ENCODE measurements around the gene GPR26.

GPR26 gene

DNA sequence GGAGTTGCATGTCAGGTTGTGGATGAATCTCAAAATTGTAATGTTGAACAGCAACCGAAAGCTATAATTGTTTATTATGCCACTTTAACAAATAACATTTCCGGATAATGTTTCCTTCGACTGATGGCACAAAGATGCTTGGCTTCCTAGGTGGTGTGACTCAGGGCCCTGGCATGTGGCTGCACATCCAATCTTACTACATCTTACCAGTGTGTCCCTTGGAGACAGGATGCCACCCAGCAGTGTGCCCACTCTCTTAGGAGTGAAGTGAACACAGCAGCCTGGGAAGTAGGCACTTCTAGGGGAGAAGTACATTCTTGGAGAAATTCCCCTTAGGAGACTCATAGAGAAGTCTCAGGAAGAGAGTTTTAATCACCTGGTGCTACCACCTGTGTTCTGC lies 33.0 kb upstream of the GPR26 start:
- no peak for DNase-seq (ENCODE audit: insufficient read length, low spot score)
- no peak for FAIRE-seq
- TF ChIP-seq POLR2AphosphoS5 (IDR thresholded peaks at IDR 0.05; ENCODE audit: low read depth, low read length) (no peak), POU2F2 (IDR thresholded peaks at IDR 0.05; ENCODE audit: low read depth, low read length) (no peak), SPI1 (IDR thresholded peaks at IDR 0.05; ENCODE audit: low read depth, low read length) (no peak), POLR2A (IDR thresholded peaks at IDR 0.05; ENCODE audit: low read depth, low read length) (no peak), PAX5 (IDR thresholded peaks at IDR 0.05; ENCODE audit: insufficient read depth, low read length, severe bottlenecking) (no peak)

DNA sequence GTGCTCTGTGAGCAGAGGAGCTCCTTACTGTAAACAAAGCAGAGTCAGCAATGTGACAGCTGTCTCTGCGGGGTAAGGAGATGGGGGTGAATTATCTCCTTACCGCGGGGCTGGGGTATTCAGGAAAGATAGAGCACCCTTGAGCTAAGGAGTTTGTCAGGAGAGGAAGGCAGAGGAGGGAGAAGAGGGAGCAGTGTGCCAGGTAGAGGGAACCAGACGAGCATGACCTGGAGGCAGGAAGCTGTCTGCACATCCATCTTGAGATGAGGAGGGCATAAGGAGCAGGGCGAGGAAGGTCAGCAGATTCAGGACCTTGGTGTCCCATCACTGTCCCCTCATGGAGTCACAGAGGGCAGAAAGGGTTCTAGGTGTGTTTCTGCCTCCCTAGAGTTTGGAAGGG lies 32.5 kb upstream of the GPR26 start:
- no peak for FAIRE-seq
- TF ChIP-seq POLR2AphosphoS5 (IDR thresholded peaks at IDR 0.05; ENCODE audit: low read depth, low read length) (no peak), TAF1 (IDR thresholded peaks at IDR 0.05; ENCODE audit: low read depth, low read length) (no peak), POLR2A (IDR thresholded peaks at IDR 0.05; ENCODE audit: low read depth, low read length) (no peak), PAX5 (IDR thresholded peaks at IDR 0.05; ENCODE audit: insufficient read depth, low read length, severe bottlenecking) (no peak), POU2F2 (IDR thresholded peaks at IDR 0.05; ENCODE audit: low read depth, low read length) (no peak)
- no peak for DNase-seq (ENCODE audit: insufficient read length, low spot score)

DNA sequence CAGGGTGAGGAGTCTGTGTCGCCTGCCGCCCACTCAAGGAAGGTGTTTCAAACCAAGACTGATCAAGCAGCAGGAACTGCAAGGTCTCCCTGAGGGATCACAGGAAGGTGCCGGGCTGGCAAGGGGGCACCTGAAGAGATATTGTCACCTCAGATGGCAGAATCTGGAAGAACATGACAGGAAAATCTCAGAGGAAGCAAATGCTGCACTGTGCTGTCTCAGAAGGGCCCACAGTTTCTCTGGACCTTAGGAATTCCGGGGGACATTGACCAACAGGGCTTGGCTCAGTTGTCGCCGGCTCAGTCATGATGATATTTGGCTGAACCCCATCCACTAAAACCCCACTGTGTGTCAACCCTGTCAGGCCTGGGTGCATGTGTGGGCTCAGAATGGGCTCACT lies 31.9 kb upstream of the GPR26 start:
- TF ChIP-seq POLR2A (IDR thresholded peaks at IDR 0.05; ENCODE audit: low read depth, low read length) (no peak), SPI1 (IDR thresholded peaks at IDR 0.05; ENCODE audit: low read depth, low read length) (no peak), PAX5 (IDR thresholded peaks at IDR 0.05; ENCODE audit: insufficient read depth, low read length, severe bottlenecking) (no peak), TAF1 (IDR thresholded peaks at IDR 0.05; ENCODE audit: low read depth, low read length) (no peak), POLR2AphosphoS5 (IDR thresholded peaks at IDR 0.05; ENCODE audit: low read depth, low read length) (no peak), POU2F2 (IDR thresholded peaks at IDR 0.05; ENCODE audit: low read depth, low read length) (no peak)
- FAIRE-seq: no peak
- DNase-seq (ENCODE audit: insufficient read length, low spot score): no peak

DNA sequence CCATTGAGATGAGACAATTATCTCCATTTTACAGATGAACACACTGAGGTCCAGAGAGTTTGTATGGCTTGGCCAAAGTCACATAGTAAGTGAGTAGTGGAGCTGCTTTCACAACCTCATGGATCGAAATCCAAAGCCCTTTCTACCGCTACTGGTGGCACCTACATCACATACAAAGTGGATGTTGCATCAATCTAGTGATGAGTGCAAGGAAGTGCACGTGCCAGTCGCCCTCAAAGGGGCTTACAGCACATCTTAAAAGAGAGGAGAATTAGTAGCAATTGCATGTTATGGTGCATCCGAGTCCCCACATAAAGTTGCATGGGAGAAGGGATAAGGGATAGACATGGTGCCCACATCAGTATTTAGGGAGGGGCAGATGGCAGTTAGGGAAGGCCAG lies 31.0 kb upstream of the GPR26 start:
- no peak for FAIRE-seq
- no peak for DNase-seq (ENCODE audit: insufficient read length, low spot score)
- TF ChIP-seq POU2F2 (IDR thresholded peaks at IDR 0.05; ENCODE audit: low read depth, low read length) (no peak), POLR2A (IDR thresholded peaks at IDR 0.05; ENCODE audit: low read depth, low read length) (no peak), SPI1 (IDR thresholded peaks at IDR 0.05; ENCODE audit: low read depth, low read length) (no peak), POLR2AphosphoS5 (IDR thresholded peaks at IDR 0.05; ENCODE audit: low read depth, low read length) (no peak), TAF1 (IDR thresholded peaks at IDR 0.05; ENCODE audit: low read depth, low read length) (no peak), PAX5 (IDR thresholded peaks at IDR 0.05; ENCODE audit: insufficient read depth, low read length, severe bottlenecking) (no peak)

DNA sequence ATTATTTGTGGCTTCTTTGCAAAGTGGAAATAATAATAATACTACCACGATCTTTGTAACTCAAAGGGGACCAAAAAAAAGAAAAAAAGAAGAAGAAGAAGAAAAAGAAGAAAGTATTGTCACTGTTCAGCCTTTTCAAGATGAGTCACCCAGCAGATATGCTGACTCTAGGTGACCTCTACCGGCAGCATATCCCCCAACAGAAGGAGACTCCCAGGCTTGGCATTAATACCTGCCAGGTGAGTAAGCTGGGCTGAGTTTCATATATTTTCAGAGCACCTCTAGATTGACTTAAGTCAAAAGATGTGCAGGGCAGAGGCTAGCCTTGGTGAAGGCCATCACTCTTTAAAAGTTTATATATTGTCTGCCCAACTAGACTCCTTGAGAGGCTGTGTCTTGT lies 30.4 kb upstream of the GPR26 start:
- no peak for FAIRE-seq
- TF ChIP-seq POLR2A (IDR thresholded peaks at IDR 0.05; ENCODE audit: low read depth, low read length): no peak
- TF ChIP-seq PAX5 (IDR thresholded peaks at IDR 0.05; ENCODE audit: insufficient read depth, low read length, severe bottlenecking): no peak
- no peak for TF ChIP-seq POU2F2 (IDR thresholded peaks at IDR 0.05; ENCODE audit: low read depth, low read length)
- TF ChIP-seq TAF1 (IDR thresholded peaks at IDR 0.05; ENCODE audit: low read depth, low read length): no peak
- TF ChIP-seq POLR2AphosphoS5 (IDR thresholded peaks at IDR 0.05; ENCODE audit: low read depth, low read length): no peak
- no peak for TF ChIP-seq SPI1 (IDR thresholded peaks at IDR 0.05; ENCODE audit: low read depth, low read length)
- no peak for DNase-seq (ENCODE audit: insufficient read length, low spot score)

DNA sequence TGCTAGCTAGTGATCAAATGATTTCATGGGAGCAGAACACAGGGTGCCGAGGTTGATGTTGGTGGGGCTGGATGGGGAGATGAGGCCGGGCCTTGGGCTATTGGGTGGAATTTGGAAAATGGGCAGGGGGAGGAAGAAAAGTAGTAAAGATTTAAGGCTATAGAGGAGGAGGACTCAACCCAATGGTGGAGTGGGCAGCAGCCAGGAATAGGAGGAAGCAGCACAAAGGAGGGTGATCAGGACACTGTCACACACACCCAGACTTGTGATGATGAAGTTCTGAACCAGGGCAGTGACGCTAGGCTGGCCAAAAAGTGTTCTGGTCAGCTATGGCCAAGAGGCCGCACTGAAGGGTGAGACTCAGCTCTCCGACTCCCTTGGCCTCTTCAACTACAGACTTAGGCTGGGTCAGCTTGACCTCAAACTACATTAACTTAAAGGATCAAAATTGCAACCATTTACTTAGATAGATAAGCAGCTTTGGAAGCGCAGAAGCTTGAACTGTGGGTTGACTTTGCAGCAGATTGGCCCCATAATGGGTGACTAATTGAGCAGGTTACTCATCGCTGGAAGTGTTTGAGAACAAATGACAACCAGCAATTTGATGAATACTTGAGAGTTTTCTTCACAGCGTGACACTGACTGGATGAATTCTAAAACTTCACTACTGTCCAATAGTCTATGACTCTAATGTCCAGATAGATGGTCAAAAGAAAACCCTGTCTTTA lies 29.4 kb upstream of the GPR26 start:
- DNase-seq (ENCODE audit: insufficient read length, low spot score) (no peak), FAIRE-seq (no peak)
- TF ChIP-seq POU2F2 (IDR thresholded peaks at IDR 0.05; ENCODE audit: low read depth, low read length) (no peak), POLR2A (IDR thresholded peaks at IDR 0.05; ENCODE audit: low read depth, low read length) (no peak)

DNA sequence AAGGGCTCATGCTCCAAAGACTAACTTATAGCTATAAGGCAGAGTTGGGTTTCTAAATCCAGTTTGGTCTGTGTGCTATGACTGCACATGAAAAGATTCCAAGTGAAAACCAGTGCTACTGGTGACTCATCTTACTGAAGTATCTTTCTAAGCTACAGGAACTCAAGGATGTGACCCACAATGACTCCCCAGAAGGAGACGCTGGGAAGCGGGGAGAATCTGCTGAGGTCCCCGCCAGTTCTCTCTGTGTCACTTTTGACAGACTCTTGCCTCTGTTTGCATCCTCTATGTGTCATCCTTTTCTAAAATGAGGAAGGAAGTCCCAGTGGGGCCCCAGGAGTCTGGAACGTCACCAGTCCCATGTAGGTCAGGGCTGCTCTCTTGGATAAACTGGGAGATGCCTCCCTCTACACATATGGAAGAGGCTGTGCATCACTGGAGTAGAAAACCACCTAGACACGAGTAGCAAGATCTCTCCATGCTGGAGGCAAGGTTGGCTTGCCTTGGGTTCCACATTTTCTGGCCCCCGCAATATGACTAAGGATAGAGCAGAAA lies 28.8 kb upstream of the GPR26 start:
- FAIRE-seq (no peak), DNase-seq (ENCODE audit: insufficient read length, low spot score) (no peak)
- TF ChIP-seq PAX5 (IDR thresholded peaks at IDR 0.05; ENCODE audit: insufficient read depth, low read length, severe bottlenecking) (no peak), POU2F2 (IDR thresholded peaks at IDR 0.05; ENCODE audit: low read depth, low read length) (no peak), TAF1 (IDR thresholded peaks at IDR 0.05; ENCODE audit: low read depth, low read length) (no peak)

DNA sequence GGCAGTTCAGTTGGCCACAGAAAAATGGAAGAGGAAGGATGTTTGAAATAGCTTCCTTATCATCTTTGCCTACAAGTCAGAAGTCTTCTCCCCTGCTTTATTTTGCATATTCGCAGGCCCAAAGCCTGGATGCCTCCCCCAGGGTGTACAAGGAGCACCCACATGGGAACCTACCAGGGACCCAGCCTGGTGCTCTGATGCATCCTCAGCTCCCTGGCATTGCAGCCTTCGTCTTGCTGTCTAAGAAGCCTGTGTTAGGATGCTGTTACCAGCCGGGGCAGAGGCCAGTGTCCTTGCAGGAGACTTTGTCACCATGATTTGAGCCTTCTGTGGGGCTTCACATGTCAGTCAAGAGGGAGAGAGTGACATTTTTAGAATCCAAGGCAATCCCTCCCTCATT lies 27.0 kb upstream of the GPR26 start:
- DNase-seq (ENCODE audit: insufficient read length, low spot score): no peak
- no peak for FAIRE-seq
- no peak for TF ChIP-seq POLR2AphosphoS5 (IDR thresholded peaks at IDR 0.05; ENCODE audit: low read depth, low read length)
- no peak for TF ChIP-seq SPI1 (IDR thresholded peaks at IDR 0.05; ENCODE audit: low read depth, low read length)
- no peak for TF ChIP-seq POLR2A (IDR thresholded peaks at IDR 0.05; ENCODE audit: low read depth, low read length)
- TF ChIP-seq POU2F2 (IDR thresholded peaks at IDR 0.05; ENCODE audit: low read depth, low read length): no peak

DNA sequence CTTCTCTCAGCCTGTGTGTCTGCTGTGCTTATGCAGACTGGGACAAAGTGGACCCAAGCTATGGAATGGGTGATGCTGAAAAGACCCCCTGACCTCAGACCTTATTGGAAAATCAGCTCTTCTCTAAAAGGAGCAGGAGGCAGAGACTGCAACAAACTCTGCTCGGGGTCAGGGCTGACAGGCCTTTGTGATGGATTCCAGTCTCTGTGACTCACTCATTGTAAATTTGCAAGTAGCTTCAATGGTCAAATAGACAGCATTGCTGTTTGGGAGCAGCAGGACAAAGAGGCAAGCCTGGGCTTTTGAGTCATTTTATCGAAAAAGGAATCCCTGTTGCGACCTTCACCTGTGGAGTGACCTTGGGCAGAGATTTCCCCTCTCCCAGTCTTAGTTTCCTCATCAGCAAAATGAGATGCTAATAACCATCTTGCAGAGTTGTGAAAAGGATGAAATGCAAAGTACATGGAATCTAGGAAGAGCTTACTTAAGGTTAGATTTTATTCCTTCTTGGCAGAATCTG lies 26.1 kb upstream of the GPR26 start:
- TF ChIP-seq SPI1 (IDR thresholded peaks at IDR 0.05; ENCODE audit: low read depth, low read length): no peak
- no peak for TF ChIP-seq PAX5 (IDR thresholded peaks at IDR 0.05; ENCODE audit: insufficient read depth, low read length, severe bottlenecking)
- no peak for TF ChIP-seq POLR2AphosphoS5 (IDR thresholded peaks at IDR 0.05; ENCODE audit: low read depth, low read length)
- no peak for TF ChIP-seq TAF1 (IDR thresholded peaks at IDR 0.05; ENCODE audit: low read depth, low read length)
- no peak for TF ChIP-seq POLR2A (IDR thresholded peaks at IDR 0.05; ENCODE audit: low read depth, low read length)
- TF ChIP-seq POU2F2 (IDR thresholded peaks at IDR 0.05; ENCODE audit: low read depth, low read length): no peak
- FAIRE-seq: no peak
- DNase-seq (ENCODE audit: insufficient read length, low spot score): no peak

DNA sequence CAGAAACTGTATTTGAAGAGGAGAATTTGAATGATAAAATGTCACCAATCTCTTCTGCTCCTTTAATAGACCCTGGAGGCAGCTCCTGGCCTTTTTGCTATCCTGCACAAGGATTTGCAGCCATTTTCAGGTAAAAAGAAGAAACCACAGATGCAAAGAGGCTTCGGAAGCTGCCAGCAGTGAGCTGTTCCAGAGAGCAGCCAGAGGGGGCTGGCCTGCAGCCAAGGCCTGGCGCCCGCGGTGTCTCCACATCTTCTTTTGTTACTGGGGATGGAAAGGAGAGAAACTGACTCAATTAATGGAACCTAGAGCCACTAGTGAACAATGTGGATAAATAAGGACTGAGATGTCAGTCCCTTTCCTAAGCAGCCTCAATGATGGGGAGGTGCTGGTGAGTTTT lies 23.9 kb upstream of the GPR26 start:
- TF ChIP-seq POLR2AphosphoS5 (IDR thresholded peaks at IDR 0.05; ENCODE audit: low read depth, low read length): no peak
- no peak for TF ChIP-seq PAX5 (IDR thresholded peaks at IDR 0.05; ENCODE audit: insufficient read depth, low read length, severe bottlenecking)
- no peak for TF ChIP-seq SPI1 (IDR thresholded peaks at IDR 0.05; ENCODE audit: low read depth, low read length)
- TF ChIP-seq POLR2A (IDR thresholded peaks at IDR 0.05; ENCODE audit: low read depth, low read length): no peak
- TF ChIP-seq TAF1 (IDR thresholded peaks at IDR 0.05; ENCODE audit: low read depth, low read length): no peak
- TF ChIP-seq POU2F2 (IDR thresholded peaks at IDR 0.05; ENCODE audit: low read depth, low read length): no peak
- DNase-seq (ENCODE audit: insufficient read length, low spot score) (no peak), FAIRE-seq (no peak)

Data from GM12891 (cell line).